HG02870 (cell line): ENCODE data around the gene ST3GAL4.
A peak's percentile ranks its signal among the peaks of the same experiment; 100 is the strongest.
"Not testable (repeated sequence)": the region's sequence is repeated elsewhere in the genome, so short reads cannot be mapped to it uniquely, and the experiment has no call there.

Experiments used
- ATAC-seq: cut with Tn5 transposase; IDR thresholded peaks from one replicate; pipeline ENCODE4 v1.9.1; 2021; ENCODE audit warnings: mild to moderate bottlenecking, moderate library complexity; ENCODE audit not compliant: unreplicated experiment

ST3GAL4 gene

DNA sequence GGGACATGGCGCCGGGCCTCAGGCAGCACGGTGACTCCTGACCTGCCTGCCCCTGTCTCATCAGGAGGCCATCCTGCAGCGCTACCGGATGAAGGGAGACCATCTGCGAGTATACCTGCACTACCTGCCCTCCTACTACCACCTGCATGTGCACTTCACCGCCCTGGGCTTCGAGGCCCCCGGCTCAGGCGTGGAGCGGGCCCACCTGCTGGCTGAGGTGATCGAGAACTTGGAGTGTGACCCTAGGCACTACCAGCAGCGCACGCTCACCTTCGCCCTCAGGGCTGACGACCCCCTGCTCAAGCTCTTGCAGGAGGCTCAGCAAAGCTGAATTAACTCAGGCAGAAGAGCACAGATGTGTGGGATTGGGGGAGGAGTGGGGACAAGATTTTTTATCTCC lies 10.2 kb upstream of the ST3GAL4 start:
- ATAC-seq: no peak

DNA sequence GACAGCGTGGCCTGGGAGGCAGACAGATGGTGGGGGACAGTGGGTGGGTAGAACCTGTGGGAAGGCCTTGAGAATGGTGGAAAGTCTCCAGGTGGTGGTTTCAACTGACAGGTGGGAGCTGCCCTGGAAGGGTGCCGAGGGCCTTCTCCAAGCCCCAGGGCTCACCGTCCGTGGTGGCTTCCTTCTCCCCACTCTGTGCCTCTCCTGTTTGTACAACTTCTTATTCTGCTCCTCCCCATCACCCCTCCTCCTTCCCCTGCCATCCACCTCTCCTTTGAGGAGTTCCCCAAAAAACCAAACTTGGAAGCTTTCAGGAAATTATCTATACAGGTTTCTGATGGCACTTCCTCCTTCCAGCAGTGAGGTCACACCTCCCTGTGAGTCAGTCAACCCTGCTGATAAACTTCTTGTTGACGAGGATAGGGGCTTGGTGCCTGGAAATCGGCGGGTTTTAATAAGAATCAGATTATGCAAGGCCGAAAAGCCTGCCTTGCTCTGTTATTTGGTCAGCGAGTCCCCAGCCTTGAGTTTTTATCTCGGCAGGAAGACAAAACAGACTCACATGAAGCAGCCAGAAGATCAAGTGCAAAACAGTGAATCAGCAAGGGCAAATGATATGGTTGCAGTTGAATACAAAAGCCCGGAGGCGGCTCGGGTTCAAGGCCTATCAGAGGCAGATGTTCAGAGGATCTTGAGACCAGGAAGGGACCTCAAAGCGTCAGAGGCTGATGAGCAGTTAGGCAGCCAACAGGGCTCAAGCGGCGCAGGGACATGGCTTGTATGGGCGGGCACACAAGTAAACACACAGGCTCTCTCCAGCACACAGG lies 9.5 kb upstream of the ST3GAL4 start:
- ATAC-seq: no peak

DNA sequence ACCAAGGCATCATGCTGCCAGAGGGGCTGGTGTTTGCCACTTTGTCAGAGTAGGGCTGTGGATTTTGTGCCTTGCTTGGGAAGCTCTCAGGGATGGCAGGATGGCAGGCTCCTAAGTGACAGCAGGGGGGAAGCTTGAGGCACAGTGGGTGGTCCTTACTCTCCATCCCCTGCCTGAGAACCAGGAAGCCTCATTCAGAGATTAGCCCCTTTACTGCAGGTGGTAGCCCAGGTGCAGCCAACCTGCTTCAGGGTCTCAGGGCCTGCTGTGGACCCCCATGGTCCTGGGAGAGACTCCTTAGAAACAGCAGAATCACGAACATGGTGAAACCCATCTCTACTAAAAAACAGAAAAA lies 8.9 kb upstream of the ST3GAL4 start:
- no peak for ATAC-seq

DNA sequence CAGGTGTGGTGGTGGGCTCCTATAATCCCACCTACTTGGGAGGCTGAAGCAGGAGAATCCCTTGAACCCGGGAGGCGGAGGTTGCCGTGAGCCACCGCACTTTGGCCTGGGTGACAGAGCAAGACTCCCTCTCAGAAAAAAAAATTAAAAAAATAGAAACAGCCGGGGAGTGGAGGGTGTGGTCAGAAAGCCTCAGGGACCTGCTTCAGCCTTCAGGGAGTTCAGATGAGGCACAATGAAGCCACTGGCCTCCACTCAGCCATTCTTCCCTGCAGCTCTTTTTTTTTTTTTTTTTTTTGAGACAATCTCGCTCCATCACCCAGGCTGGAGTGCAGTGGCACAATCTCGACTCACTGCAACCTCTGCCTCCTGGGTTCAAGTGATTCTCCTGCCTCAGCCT lies 8.5 kb upstream of the ST3GAL4 start:
- not testable (repeated sequence) for ATAC-seq

DNA sequence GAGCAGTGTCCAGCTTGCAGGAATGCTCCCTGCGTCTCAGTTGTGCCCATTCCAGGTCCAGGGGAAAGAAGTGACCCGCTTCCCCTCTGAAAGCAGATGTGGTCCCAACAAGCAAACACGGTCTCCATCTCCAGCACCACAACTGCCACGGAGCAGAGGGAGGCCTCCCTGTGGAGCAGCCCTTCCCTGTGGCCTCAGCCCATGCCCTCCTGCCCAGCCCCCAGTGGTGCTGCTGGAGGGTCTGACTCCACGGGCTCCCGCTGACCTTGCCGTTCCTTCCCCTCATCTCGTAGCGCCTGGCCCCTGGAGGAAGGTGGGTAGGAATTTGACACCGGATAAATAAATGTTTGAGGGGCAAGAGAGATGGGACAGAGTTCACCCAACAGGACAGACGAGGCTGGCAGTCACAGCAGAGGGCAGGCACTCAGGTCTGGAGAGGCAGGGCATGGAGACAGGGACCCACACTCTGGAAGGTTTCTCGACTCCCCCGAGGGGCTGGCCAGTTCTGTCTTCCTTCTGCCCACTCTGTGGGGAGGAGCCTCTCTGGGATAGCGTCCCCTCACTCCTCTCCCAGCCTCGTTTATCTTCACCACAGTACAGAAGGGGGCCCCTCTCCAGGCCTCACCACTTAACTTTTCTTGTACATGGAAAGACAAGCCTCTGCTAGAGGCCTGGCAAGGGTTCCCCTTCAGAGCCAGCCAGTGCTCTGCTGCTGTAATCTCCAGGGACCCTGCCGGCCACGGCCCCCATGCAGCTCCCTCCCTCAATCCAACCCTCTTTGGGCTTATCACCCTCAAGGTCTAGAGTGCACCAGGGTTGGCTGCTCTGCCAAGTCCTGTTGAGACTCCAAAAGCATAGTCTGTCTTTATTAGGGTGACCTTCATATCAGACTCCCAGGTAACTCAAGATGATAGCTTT lies 7.5 kb upstream of the ST3GAL4 start:
- ATAC-seq: no peak

DNA sequence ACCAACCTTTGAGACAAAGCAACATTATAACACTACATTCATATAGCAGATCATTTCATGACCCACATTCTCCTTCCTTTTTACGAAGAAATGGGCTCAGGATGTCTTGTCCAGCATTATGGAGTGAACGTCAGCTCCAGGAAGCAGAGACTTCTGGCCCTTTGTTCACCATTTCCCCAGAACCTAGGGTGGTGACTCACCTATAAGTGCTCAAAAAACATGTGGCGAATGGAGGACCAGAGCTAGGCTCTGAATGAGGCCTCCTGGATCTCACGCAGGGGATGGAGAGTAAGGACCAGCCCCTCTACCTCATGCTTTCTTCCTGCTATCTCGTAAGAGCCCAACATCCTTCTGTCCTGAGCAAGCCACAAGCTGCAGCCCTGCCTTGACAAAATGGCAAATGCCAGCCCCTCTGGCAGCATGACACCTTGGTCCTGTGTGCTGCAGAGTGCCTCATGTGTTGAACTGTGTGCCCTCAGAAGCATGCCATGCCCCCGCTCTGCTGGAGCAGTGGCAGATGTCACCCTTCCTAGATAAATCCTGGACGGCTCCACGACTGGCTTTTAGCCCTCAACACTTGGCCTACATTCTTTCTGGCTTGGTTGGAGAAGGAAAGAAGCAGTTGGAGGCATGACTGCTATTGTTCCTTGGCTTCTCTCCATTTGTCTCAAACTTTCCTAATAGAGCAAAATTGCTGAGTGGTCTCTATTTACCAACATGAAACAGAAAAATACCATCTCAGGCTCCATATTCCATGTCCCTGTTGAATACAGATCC lies 6.5 kb upstream of the ST3GAL4 start:
- no peak for ATAC-seq

DNA sequence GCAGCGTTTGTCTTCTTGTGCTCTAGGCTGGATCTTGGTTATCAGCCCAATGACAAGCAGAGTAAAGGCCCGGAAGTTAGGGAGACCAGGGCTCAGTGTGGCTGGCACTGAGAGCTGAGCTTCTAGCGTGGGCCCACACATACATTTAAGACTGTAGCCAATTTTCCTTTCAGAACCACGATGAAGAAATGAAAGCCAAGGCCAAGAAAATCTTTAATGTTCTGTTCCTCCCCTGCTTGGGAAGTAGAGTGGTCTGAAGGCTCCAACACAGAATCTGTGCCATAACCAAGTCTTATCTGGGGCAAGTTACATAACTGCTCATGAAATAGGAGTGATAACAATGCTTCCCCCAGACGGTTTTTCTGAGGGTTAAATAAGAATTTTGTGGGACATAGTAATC lies 4.7 kb upstream of the ST3GAL4 start:
- no peak for ATAC-seq

DNA sequence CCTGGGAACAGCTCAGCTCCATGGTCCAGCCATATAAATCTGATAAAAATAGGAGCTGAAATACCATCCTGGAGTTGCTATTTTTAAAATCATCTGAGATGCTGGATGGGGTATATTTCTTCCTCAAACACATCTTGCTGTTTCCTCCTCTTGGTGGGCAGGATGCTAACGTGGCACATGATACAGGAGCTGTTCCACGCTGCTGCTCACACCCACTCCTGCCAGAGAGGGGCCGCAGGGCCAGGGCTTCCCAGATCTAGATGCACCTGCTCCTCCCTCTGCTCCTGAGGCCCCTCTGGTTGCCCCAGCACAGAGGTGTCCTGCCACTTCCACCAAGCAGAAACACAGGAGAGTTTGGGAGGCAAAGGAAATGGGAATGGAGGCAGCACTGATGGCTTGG lies 3.3 kb upstream of the ST3GAL4 start:
- ATAC-seq: no peak

DNA sequence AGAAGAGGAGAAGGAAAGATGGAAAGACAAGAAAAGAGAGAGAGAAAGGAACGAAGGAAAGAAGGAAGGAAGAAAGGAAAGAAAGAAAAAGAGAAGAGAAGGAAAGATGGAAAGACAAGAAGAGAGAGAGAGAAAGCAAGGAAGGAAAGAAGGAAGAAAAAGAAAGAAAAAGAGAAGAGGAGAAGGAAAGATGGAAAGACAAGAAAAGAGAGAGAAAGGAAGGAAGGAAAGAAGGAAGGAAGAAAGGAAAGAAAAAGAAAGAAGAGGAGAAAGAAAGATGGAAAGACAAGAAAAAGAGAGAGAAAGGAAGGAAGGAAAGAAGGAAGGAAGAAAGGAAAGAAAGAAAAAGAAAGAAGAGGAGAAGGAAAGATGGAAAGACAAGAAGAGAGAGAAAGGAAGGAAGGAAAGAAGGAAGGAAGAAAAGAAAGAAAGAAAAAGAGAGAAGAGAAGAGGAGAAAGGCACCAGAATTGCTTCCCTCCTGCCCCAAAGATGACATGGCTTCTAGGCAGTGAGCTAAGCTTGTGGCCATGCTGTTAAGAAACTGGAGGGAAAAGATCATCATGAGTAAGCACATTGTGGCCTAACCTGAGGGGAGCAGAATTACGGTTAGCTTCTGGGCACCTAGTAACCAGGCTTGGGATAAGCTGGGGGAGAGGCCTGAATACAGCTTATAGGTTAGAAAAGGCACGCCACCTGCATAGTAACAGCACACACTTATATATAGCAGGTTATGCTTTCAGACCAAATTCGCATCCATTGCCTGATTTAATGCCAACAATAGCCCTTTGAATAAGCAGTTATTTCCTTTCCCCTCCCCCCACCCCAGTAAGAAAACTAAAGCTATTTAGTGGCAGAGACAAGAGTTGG lies 2.3 kb upstream of the ST3GAL4 start:
- ATAC-seq: no peak

DNA sequence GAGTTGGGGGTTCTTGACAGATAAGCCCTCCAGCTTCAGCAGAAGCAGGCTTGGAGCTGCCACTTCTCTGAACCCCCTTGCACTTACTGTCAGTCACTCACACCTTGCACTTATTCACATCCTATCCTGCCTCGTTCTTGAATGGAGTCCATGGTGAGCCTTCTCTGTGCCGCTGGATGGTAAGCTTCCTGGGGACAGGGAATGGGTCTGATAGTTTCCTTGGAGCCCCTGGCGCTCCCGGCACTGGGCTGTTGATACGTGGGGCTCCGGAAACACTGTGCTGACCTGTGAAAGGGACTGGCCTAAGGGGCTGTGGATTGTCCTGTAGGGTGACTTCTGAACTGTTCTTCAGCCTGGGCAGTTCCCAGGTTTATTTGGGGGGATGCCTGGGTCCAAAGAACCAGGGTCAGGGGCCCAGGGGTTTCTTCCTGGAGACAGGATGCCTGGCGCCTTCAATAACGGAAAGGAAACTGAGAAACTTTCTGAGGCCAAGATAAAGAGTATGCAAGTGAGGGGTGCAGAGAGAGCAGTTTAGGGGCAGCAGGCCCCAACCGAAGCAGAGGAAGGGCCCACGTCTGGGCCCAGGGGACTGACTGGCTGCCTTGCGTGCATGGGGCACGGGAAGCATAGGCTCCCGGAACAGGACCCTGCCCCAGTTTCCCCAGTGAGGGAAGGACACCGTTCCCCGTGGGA lies 709 bp upstream of the ST3GAL4 start:
- ATAC-seq: peak; percentile 28

DNA sequence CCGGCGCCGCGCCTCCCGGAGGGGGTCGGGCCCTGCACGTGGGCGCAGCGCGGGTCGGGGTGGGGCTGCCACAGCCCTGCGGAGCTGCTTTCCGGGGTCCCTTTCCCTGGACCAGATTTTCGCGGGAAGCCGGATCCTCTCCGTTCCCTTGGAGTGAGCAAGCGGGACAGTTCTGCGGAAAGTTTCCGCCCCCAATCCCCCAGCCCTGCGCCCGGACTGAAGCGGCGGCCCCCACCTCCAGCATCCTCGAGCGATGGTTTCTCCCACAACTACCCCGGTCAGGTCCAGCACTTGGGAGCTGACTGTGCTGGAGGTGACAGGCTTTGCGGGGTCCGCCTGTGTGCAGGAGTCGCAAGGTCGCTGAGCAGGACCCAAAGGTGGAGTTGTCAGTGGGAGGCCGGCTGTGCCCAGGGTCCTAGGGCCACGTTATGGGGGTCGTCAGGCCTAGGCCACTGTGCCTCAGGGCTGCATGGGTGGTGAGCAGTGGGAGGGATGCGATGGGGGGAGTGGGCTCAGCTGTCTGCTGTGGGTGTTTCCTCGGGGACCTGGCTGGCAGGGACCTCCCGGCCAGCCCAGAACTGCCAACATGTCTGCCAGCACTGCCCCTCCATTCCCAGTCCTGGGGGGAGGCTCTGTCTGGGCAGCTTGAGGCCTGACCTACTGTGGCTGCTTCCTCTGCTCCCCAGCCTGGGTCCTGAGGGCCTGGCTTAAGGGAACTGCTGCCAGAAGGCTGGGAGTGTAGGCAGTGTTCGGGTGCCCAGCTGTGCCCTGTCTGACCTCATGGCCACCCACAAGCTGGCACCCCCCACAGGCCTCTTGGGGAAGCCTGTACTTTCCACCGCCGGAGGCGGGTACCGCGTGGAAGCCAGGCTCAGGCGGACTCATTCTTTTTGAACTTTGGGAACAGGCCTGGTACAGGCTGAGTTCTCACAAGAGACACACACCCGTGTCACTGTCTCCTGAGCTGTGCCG lies 726 bp downstream of the ST3GAL4 start:
- ATAC-seq: peak; percentile 7

DNA sequence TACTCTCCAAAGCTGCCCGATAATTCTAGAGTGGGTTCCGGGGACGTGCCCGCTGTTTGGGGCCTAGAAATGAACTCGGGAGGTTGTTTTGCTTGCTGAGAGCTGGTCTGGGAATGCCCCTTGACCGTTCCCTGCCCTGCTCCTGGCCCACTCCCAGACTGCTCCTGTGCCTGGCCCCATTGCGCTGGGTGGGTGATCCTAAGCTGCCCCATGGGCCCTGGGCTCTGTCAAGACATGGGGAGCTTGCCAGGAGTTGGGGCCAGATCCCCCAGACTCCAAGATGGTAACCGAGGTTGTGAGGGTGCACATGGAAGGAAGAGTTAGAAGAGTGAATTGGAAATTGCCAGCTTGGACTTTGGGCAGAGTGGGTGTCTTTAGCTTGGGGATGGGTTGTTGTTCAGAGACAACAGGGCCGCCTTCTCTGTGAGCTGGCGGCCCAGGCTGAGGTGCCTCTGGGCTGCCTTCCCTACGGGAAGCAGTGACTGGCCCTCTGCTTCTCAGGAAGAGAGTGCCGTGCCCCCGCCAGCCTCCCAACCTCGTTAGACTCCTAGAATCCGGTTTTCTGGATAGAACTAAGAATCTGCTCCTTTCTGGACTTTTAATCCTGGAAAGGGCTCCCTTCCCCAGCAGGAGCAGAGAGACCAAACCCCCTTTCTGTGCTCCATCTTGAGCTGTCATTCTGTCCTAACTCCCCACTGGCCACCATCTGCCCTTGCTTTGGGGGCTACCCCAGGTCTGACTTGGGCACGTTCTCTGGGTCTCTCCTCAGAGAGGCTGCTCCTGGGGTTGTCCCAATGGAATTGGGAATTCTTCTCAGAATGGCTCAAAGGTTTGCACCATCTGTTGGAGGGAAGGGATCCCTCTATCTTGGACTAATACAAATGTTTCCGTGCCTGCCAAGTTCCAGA lies 1.8 kb downstream of the ST3GAL4 start:
- ATAC-seq: no peak

DNA sequence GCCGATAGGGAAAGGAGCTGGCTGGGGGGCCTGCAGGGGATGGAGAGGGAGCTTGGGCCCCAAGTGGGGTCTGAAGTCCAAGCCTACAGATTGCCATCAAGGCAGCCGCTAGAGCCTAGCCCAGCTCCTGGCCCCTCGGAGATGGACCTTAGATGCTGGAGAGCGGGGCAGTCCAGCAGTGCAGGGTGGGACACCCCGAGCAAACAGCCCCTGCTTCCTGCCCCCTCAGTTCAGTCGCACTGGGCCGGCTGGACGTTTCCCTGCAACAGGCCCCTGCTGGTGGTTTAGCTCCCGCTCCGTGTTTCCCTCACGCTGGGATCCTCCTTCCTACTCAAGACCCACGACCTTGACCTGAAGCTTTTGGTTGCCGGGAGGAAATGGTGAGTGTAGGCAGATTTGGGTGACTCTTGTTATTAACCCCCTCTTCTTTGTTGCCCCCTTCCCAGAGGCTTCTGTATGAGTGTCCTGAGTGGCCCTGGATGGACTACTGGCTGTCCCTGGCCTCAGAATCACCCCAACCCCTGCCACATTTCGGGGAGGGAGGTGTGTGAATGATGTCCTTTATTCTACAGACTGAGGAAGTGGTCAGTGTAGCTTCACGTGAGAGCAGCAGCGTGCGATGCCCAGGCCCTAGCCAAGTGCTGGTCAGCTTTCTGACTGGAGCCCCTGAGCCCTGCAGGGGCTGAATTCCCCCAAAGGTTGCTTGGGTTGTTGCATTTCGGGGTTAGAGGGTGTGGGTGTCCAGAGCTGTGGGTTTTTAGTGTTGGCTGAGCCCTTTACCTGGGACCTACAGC lies 2.7 kb downstream of the ST3GAL4 start:
- no peak for ATAC-seq

DNA sequence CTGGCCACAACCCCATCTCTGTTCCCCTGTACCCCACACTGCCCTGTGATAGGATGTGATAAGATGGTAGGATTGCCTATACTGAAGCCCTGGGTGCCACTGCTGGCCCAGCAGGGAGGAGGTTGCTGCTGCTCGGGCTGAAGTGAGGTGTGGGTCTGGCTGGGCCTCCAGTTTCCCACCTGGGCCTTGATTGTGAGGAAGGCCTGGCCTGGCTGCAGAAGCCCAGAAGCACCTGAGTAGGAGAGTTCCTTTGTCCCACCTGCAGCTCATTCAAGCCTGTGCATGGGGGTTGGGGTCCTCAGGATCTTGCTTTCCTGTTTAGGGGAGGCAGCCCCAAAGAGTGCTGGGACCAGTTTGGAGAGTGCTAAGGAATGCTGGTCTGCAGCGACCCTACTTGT lies 3.3 kb downstream of the ST3GAL4 start:
- ATAC-seq: no peak

DNA sequence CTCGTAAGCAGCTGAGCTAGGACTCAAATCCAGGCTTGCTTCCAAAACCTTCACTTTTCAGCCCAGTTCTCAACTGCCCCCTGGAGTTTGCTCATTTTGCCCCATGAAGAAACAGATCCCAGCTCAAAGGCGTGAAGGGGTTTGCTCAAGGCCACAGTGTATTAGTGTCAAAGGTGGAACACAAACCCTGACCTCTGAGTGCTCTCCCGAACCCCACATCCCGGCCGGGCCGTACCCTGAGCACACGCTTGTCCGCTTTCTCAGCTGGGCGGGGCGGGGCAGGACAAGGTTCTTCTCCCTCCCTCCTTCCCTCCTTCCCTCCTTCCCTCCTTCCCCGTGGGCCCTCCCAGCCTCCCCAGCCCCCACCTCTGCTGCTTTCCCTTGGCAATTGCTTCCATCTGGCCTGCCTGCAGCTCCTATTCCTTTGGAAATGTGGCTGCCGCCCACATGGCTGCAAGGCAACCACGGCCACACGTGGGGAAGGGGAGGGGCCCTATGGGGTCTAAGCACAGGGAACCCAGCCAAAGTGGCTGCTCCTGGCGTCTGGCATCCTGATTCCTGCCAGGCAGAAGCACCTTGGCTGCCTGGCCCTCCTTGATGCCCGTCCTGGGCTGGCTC lies 4.1 kb downstream of the ST3GAL4 start:
- ATAC-seq: no peak

DNA sequence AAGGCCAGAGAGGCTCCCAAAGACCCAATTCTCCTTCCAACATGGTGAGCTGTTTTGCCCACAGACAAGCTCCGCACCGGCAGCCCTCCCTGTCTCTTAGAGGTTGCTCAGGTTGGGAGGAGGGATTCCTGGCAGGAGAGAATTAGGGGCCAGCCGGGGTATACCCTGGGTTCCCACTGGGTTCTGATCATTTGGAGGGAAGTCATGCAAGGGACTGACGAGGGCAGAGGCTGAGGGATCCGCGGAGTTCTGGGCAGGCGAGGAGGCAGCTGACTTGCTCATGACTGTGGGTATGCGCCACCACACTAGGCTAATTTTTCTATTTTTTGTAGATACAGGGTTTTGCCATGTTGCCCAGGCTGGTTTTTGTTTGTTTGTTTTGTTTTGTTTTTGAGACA lies 4.6 kb downstream of the ST3GAL4 start:
- ATAC-seq: no peak
